Measurements from ENCODE around the gene HBS1L. TPM values are rescaled to one million over a fixed set of nuclear protein-coding genes. Genes with fewer than 3 reads are reported as not detected.

The HBS1L gene
- total and polyA plus RNA-seq, 10 of the 15 experiments (the other 5 are each of a cell fraction or from before 2014, with no cell fraction given): 58.7 to 142 (median 78.8) TPM

DNA sequence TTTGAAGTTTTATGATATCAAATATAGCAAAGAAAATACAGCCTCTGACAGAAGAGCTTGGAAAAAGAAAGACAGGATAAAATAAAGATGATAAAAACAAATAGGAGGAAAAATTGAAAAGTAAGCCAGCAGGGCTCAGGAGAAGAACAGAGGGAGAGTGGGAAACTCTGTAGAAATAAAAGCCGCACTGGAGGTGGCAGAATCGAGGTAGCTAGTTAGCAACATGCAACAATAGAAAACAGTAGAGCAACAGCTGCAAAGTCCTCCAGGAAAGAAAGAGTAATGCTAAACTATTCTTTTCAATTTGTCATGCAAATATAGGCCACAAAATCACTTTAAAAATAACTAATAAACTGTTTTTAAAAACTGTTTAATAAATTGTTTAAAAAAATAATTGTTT lies 28.8 kb downstream of the HBS1L start:
- no peak for DNase-seq (ENCODE audit: low read depth, low spot score)
- no peak overlapping the region for H3K4me3 ChIP-seq
- ChIA-PET RAD21 (ENCODE audit: unreplicated experiment) (interaction anchor here (0.9 to 1.8 kb wide), 3 partner anchors 17 to 61 kb away, joined by 4 to 5 read pairs (median 4); no protein-coding TSS in a partner anchor), SMC1A (ENCODE audit: uncharacterized antibody, unreplicated experiment) (interaction anchor here (1.0 to 1.8 kb wide), 4 partner anchors 16 to 62 kb away, joined by 3 to 6 read pairs (median 4); no protein-coding TSS in a partner anchor), CTCF (interaction anchor here (0.8 to 1.2 kb wide), 4 partner anchors 22 to 118 kb away, joined by 3 to 4 read pairs (median 3); no protein-coding TSS in a partner anchor), POLR2A (interaction anchor here (1.1 to 1.3 kb wide), 3 partner anchors 12 to 69 kb away, joined by 3 to 5 read pairs (median 4); partner anchors contain the start of gene HBS1L)
- H3K4me2 ChIP-seq (ENCODE audit: control insufficient read depth, insufficient read depth): no peak overlapping the region
- FAIRE-seq: no peak
- TF ChIP-seq SKIL (IDR thresholded peaks at IDR 0.05; ENCODE audit: low read depth, poor library complexity, severe bottlenecking) (no peak), POLR2AphosphoS2 (IDR thresholded peaks at IDR 0.05; ENCODE audit: low read depth, low read length) (no peak)
- peaks cover 0 to 3% of the 10 kb centered on the region in 2 experiments; a peak in 1 of 4 replicates for H3K36me3 ChIP-seq (ENCODE audit: control insufficient read depth in 2 of 2, insufficient read depth in 2 of 2, low read length in 1 of 2)
- WGBS (ENCODE audit: insufficient coverage, insufficient replicate concordance, low lambda C conversion rate, missing lambda C conversion rate): 100% methylated on average over 2 of the region's 2 CpGs
- in situ Hi-C loops (cut with MboI): no loop called here
- no peak for ATAC-seq
- BruUV-seq (replicated peaks): no TSS peak
- H3K4me1 ChIP-seq (ENCODE audit: control insufficient read depth, insufficient read depth, low read length): peaks cover 32% of the 10 kb centered on the region
- H3K27ac ChIP-seq (ENCODE audit: control insufficient read depth, insufficient read depth): no peak overlapping the region
- no peaks in the 10 kb centered on the region for H4K20me1 ChIP-seq (ENCODE audit: control insufficient read depth, insufficient read depth)
- no peaks in the 10 kb centered on the region for H3K27me3 ChIP-seq (replicated peaks in 1 of 2; ENCODE audit: control insufficient read depth in 2 of 2, insufficient read depth in 2 of 2, low read length in 1 of 2)
- no peak overlapping the region for H2AFZ ChIP-seq (ENCODE audit: control insufficient read depth, low read depth, low read length)
- no peaks in the 10 kb centered on the region; the same call in 2 of the 3 replicates for H3K9me3 ChIP-seq (replicated peaks; ENCODE audit: control insufficient read depth, insufficient read depth, low read length)
- H3K79me2 ChIP-seq (ENCODE audit: control insufficient read depth, insufficient read depth, low read length): peaks cover 16% of the 10 kb centered on the region
- H3K9ac ChIP-seq (ENCODE audit: control insufficient read depth, insufficient read depth, low read length): no peak overlapping the region
- intact Hi-C loops (cut with micrococcal nuclease; ENCODE audit: unreplicated experiment): no loop called here

- RAD21 ChIA-PET (ENCODE audit: unreplicated experiment): interaction anchor here (0.9 to 1.8 kb wide), 3 partner anchors 16 to 61 kb away, joined by 4 to 5 read pairs (median 4); no protein-coding TSS in a partner anchor
- no peak for TF ChIP-seq USF1 (IDR thresholded peaks at IDR 0.05; ENCODE audit: borderline replicate concordance, extremely low read length, insufficient read depth, low read depth, low read length)
- no peak for TF ChIP-seq CHD4 (IDR thresholded peaks at IDR 0.05)
- no peak for TF ChIP-seq CEBPB (IDR thresholded peaks at IDR 0.05; ENCODE audit: borderline replicate concordance in 1 of 2, low read depth in 2 of 2, low read length in 2 of 2)
- TF ChIP-seq ZNF24 (IDR thresholded peaks at IDR 0.05): no peak
- no peak for TF ChIP-seq SMAD5 (IDR thresholded peaks at IDR 0.05; ENCODE audit: low read depth)
- no peak for TF ChIP-seq E2F4 (IDR thresholded peaks at IDR 0.05; ENCODE audit: low read depth, low read length)
- TF ChIP-seq SREBF2 (IDR thresholded peaks at IDR 0.05; ENCODE audit: low read length): no peak
- TF ChIP-seq NFYB (IDR thresholded peaks at IDR 0.05; ENCODE audit: insufficient read depth, low read depth, low read length): no peak
- no peak for TF ChIP-seq FOXM1 (IDR thresholded peaks at IDR 0.05; ENCODE audit: low read depth, low read length)
- no peak for TF ChIP-seq ZBED1 (IDR thresholded peaks at IDR 0.05; ENCODE audit: borderline replicate concordance)
- TF ChIP-seq IKZF1 (conservative IDR thresholded peaks at IDR 0.05): no peak
Observed at GRCh38 chr6:135025175-135025574, 29.4 kb downstream of the HBS1L start.

More at GRCh38 chr6:135025175-135025574, 29.4 kb downstream of the HBS1L start:
- peaks cover 26% of the 10 kb centered on the region for H3K4me1 ChIP-seq (ENCODE audit: control insufficient read depth, insufficient read depth, low read length)
- FAIRE-seq: no peak
- BruUV-seq (replicated peaks): no TSS peak
- H3K9me3 ChIP-seq (replicated peaks; ENCODE audit: control insufficient read depth, insufficient read depth, low read length): no peaks in the 10 kb centered on the region; the same call in 2 of the 3 replicates
- no peak for DNase-seq (ENCODE audit: low read depth, low spot score)
- H4K20me1 ChIP-seq (ENCODE audit: control insufficient read depth, insufficient read depth): no peaks in the 10 kb centered on the region
- intact Hi-C loops (cut with micrococcal nuclease; ENCODE audit: unreplicated experiment) (no loop called here), in situ Hi-C loops (cut with MboI) (no loop called here)
- CTCF ChIA-PET: interaction anchor here (0.8 to 1.2 kb wide), 4 partner anchors 21 to 67 kb away, joined by 3 to 4 read pairs (median 4); no protein-coding TSS in a partner anchor
- POLR2A ChIA-PET: interaction anchor here (0.6 to 1.3 kb wide), 4 partner anchors 12 to 70 kb away, joined by 3 to 5 read pairs (median 4); partner anchors contain the start of gene HBS1L
- H3K9ac ChIP-seq (ENCODE audit: control insufficient read depth, insufficient read depth, low read length): no peak overlapping the region
- 100% methylated on average over 2 of the region's 2 CpGs for WGBS (ENCODE audit: insufficient coverage, insufficient replicate concordance, low lambda C conversion rate, missing lambda C conversion rate)
- no peak for ATAC-seq
- no peak overlapping the region for H3K4me3 ChIP-seq
- no peak overlapping the region for H3K4me2 ChIP-seq (ENCODE audit: control insufficient read depth, insufficient read depth)
- H2AFZ ChIP-seq (ENCODE audit: control insufficient read depth, low read depth, low read length): no peak overlapping the region
- no peak overlapping the region for H3K27ac ChIP-seq (ENCODE audit: control insufficient read depth, insufficient read depth)
- peaks cover 16% of the 10 kb centered on the region for H3K79me2 ChIP-seq (ENCODE audit: control insufficient read depth, insufficient read depth, low read length)
- H3K27me3 ChIP-seq (replicated peaks in 1 of 2; ENCODE audit: control insufficient read depth in 2 of 2, insufficient read depth in 2 of 2, low read length in 1 of 2): no peaks in the 10 kb centered on the region
- SMC1A ChIA-PET (ENCODE audit: uncharacterized antibody, unreplicated experiment): interaction anchor here (1.0 to 1.8 kb wide), 4 partner anchors 16 to 62 kb away, joined by 3 to 6 read pairs (median 4); no protein-coding TSS in a partner anchor
- peaks cover 0 to 3% of the 10 kb centered on the region in 2 experiments; a peak in 1 of 4 replicates for H3K36me3 ChIP-seq (ENCODE audit: control insufficient read depth in 2 of 2, insufficient read depth in 2 of 2, low read length in 1 of 2)

Data from GM12878 (cell line).